Duodenal mucosa (tissue), 2 donors: ENCODE results near the gene TRAPPC6A.

Experiments
- H3K27ac ChIP-seq: one replicate; pipeline ENCODE4 v1.7.0; 2013; ENCODE audit warnings: low read depth, low read length
- H3K27me3 ChIP-seq, 2 donors: one replicate each; pipeline ENCODE4 v1.7.0; 2013; ENCODE audit warnings: low read length in 2 of 2, control low read depth in 1 of 2; ENCODE audit not compliant: insufficient read depth in 2 of 2, control insufficient read depth in 1 of 2
- H3K36me3 ChIP-seq, 2 donors: one replicate each; pipeline ENCODE4 v1.7.0; 2013; ENCODE audit warnings: low read length in 2 of 2, control low read depth in 1 of 2; ENCODE audit not compliant: insufficient read depth in 2 of 2, control insufficient read depth in 1 of 2
- H3K4me1 ChIP-seq, 2 donors: one replicate each; pipeline ENCODE4 v1.7.0; 2013; ENCODE audit warnings: low read length in 2 of 2, control low read depth in 1 of 2; ENCODE audit not compliant: insufficient read depth in 2 of 2, control insufficient read depth in 1 of 2
- H3K4me3 ChIP-seq, 2 donors: one replicate each; pipeline ENCODE4 v1.7.0; 2013; ENCODE audit warnings: low read length in 2 of 2, low read depth in 1 of 2
- H3K9ac ChIP-seq, 2 donors: one replicate each; pipeline ENCODE4 v1.7.0; 2013; ENCODE audit warnings: low read length in 2 of 2, low read depth in 1 of 2
- H3K9me3 ChIP-seq, 2 donors: one replicate each; pipeline ENCODE4 v1.7.0; 2013; ENCODE audit warnings: low read length in 2 of 2, control low read depth in 1 of 2; ENCODE audit not compliant: control insufficient read depth in 1 of 2

The TRAPPC6A gene

DNA sequence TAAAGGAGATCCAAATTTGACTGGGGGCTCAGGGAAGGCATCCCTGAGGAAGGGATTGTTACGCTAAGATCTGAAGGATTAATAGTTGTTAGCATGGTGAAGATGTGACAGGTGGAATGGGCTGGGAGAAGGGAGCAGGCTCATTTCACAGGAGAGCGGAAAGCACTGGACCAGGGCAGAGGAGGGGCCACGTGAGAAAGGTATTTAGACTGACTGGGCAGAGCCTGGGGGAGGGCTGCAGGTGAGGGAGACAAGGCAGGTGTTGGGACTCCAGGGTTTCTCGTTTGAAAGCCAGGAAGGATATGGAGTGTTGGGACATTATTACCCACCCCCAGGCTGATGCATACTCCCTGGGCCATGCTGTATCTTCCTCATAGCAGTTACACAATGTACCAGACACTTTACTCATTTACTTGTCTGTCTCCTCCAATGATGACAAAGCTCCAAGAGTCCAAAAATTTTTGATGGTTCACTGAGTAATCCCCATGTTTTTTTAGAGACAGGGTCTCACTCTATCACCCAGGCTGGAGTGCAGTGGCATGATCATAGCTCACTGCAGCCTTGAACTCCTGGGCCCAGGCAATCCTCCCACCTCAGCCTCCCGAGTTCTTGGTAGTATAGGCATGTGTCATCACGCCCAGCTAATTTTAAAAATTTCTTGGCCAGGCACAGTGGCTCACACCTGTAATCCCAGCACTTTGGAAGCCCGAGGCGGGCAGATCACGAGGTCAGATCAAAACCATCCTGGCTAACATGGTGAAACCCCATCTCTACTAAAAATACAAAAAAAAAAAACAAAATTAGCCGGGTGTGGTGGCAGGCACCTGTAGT is 2.3 kb downstream of the TRAPPC6A start:
- Histone ChIP-seq H3K27ac (no peak overlapping the region), H3K4me1 (peaks cover 20 to 30% of the 10 kb centered on the region in 2 donors), H3K4me3 (no peak overlapping the region), H3K36me3 (no peaks in the 10 kb centered on the region), H3K27me3 (no peaks in the 10 kb centered on the region), H3K9me3 (no peaks in the 10 kb centered on the region), H3K9ac (no peak overlapping the region)

GRCh38 chr19:45173816-45174215 is 4.2 kb downstream of the TRAPPC6A start:
- no peak overlapping the region for H3K4me3 ChIP-seq
- H3K27ac ChIP-seq: no peak overlapping the region
- H3K4me1 ChIP-seq: peaks cover 23 to 24% of the 10 kb centered on the region in 2 donors
- H3K9me3 ChIP-seq: no peaks in the 10 kb centered on the region
- no peaks in the 10 kb centered on the region for H3K36me3 ChIP-seq
- no peak overlapping the region for H3K9ac ChIP-seq
- H3K27me3 ChIP-seq: no peaks in the 10 kb centered on the region

GRCh38 chr19:45172611-45173208 is 5.3 kb downstream of the TRAPPC6A start:
- H3K27me3 ChIP-seq: no peaks in the 10 kb centered on the region
- H3K4me3 ChIP-seq: no peak overlapping the region
- H3K36me3 ChIP-seq: no peaks in the 10 kb centered on the region
- no peaks in the 10 kb centered on the region for H3K9me3 ChIP-seq
- peaks cover 24% of the 10 kb centered on the region in 2 donors for H3K4me1 ChIP-seq
- no peak overlapping the region for H3K27ac ChIP-seq
- no peak overlapping the region for H3K9ac ChIP-seq

- Histone ChIP-seq H3K27ac (no peak overlapping the region), H3K9me3 (no peaks in the 10 kb centered on the region), H3K4me3 (no peak overlapping the region), H3K4me1 (peaks cover 18 to 19% of the 10 kb centered on the region in 2 donors), H3K36me3 (no peaks in the 10 kb centered on the region), H3K9ac (no peak overlapping the region), H3K27me3 (no peaks in the 10 kb centered on the region)
Measured at GRCh38 chr19:45172173-45172572, 5.9 kb downstream of the TRAPPC6A start.

- H3K27ac ChIP-seq: no peak overlapping the region
- no peaks in the 10 kb centered on the region for H3K36me3 ChIP-seq
- H3K9me3 ChIP-seq: no peaks in the 10 kb centered on the region
- H3K4me3 ChIP-seq: no peak overlapping the region
- H3K9ac ChIP-seq: no peak overlapping the region
- no peaks in the 10 kb centered on the region for H3K27me3 ChIP-seq
- peaks cover 15 to 19% of the 10 kb centered on the region in 2 donors for H3K4me1 ChIP-seq
Measured at GRCh38 chr19:45171211-45171623, 6.8 kb downstream of the TRAPPC6A start.

- Histone ChIP-seq H3K27ac (no peak overlapping the region), H3K4me3 (no peak overlapping the region), H3K9me3 (no peaks in the 10 kb centered on the region), H3K27me3 (no peaks in the 10 kb centered on the region), H3K36me3 (no peaks in the 10 kb centered on the region), H3K4me1 (peaks cover 15 to 19% of the 10 kb centered on the region in 2 donors), H3K9ac (peak overlapping the region in 1 of 2 donors; percentile 6)
Measured at GRCh38 chr19:45170146-45171106, 7.6 kb downstream of the TRAPPC6A start.

DNA sequence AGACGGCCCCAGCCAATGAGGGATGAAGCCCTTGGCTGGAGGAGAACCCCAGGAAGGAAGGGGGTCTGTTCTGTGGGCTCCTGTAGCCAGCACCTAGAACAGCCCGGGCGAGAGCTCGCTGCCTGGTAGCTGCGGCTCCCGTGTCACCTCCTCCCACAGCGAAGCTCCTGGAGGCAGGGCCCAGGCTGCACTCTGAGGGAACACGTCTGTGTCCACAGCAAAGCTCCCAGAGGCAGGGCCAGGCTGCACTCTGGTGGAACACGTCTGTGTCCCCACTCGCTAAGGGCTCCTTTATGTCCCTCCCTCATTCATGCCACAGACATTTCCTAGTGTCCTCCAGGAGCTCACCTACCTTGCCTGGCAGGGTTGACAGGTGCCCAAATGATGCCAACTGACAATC is 8.4 kb downstream of the TRAPPC6A start:
- Histone ChIP-seq H3K4me1 (peaks cover 19 to 21% of the 10 kb centered on the region in 2 donors), H3K9me3 (no peaks in the 10 kb centered on the region), H3K27me3 (no peaks in the 10 kb centered on the region), H3K4me3 (no peak overlapping the region), H3K9ac (no peak overlapping the region), H3K36me3 (no peaks in the 10 kb centered on the region), H3K27ac (no peak overlapping the region)

DNA sequence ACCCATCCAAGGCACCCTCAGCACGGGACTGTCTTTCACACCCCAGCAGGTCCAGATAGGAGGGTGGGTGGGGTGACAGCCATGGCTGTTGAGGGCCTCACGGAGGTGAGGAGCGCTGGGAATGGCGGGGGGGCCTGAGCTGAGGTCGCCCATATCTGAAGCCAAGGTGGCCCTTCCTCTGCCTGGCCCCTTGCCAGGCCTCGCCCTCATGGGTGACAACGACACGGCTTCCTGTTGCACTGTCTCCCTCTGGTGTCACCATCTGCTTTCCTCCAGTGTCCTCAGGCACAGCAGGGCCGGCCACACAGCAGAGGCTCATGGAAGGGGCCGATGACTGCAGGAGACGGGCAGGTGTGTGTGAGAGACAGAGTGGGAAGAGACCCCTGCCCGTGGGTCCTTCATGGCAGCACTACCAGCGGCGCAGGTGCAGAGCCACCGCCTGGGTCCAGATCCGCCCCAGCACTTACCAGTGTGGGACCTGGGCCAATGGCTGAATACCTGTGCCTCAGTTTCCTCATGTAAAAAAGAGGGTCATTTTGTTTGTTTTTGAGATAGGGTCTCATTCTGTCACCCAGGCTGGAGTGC is 9.2 kb downstream of the TRAPPC6A start:
- H3K9me3 ChIP-seq: no peaks in the 10 kb centered on the region
- H3K4me3 ChIP-seq: no peak overlapping the region
- no peaks in the 10 kb centered on the region for H3K27me3 ChIP-seq
- H3K27ac ChIP-seq: no peak overlapping the region
- no peak overlapping the region for H3K9ac ChIP-seq
- H3K4me1 ChIP-seq: peaks cover 24 to 26% of the 10 kb centered on the region in 2 donors
- no peaks in the 10 kb centered on the region for H3K36me3 ChIP-seq

- Histone ChIP-seq H3K27me3 (peaks cover 0 to under 1% of the 10 kb centered on the region in 2 donors), H3K4me3 (no peak overlapping the region), H3K9ac (no peak overlapping the region), H3K4me1 (peaks cover 17 to 21% of the 10 kb centered on the region in 2 donors), H3K27ac (no peak overlapping the region), H3K9me3 (no peaks in the 10 kb centered on the region), H3K36me3 (no peaks in the 10 kb centered on the region)
Measured at GRCh38 chr19:45166723-45167252, 11.2 kb downstream of the TRAPPC6A start.
